Measurements from ENCODE around the gene CDKN2AIPNL. TPM values are rescaled to one million over a fixed set of nuclear protein-coding genes. Genes with fewer than 3 reads are reported as not detected.
"Not testable (repeated sequence)": the region's sequence is repeated elsewhere in the genome, so short reads cannot be mapped to it uniquely, and the experiment has no call there.

CDKN2AIPNL gene
- total RNA-seq, 1 experiment from 2014 or later, result 54.7 TPM

- DNase-seq (ENCODE audit: extremely low read depth, low read depth), result no peak
These were observed 27.6 kb upstream of the CDKN2AIPNL start for GRCh38 chr5:134439210-134439654.

GRCh38 chr5:134438721-134439123 lies 27.0 kb upstream of the CDKN2AIPNL start:
- DNase-seq (ENCODE audit: extremely low read depth, low read depth), result no peak

GRCh38 chr5:134437847-134438581 lies 26.3 kb upstream of the CDKN2AIPNL start:
- DNase-seq (ENCODE audit: extremely low read depth, low read depth), result no peak

GRCh38 chr5:134437340-134437846 lies 25.7 kb upstream of the CDKN2AIPNL start:
- DNase-seq (ENCODE audit: extremely low read depth, low read depth), result no peak

GRCh38 chr5:134436523-134437339 lies 25.1 kb upstream of the CDKN2AIPNL start:
- DNase-seq (ENCODE audit: extremely low read depth, low read depth), result no peak

GRCh38 chr5:134435560-134435959 lies 23.9 kb upstream of the CDKN2AIPNL start:
- DNase-seq (ENCODE audit: extremely low read depth, low read depth), result no peak

- no peak for DNase-seq (ENCODE audit: extremely low read depth, low read depth)
These were observed 21.1 kb upstream of the CDKN2AIPNL start for GRCh38 chr5:134432677-134433359.

- no peak for DNase-seq (ENCODE audit: extremely low read depth, low read depth)
These were observed 20.5 kb upstream of the CDKN2AIPNL start for GRCh38 chr5:134432174-134432573.

GRCh38 chr5:134430001-134430569 lies 18.4 kb upstream of the CDKN2AIPNL start:
- DNase-seq (ENCODE audit: extremely low read depth, low read depth), result no peak

GRCh38 chr5:134427540-134428041 lies 15.9 kb upstream of the CDKN2AIPNL start:
- DNase-seq (ENCODE audit: extremely low read depth, low read depth), result no peak

- DNase-seq (ENCODE audit: extremely low read depth, low read depth), result no peak
These were observed 14.7 kb upstream of the CDKN2AIPNL start for GRCh38 chr5:134426361-134426760.

GRCh38 chr5:134423376-134423775 lies 11.7 kb upstream of the CDKN2AIPNL start:
- no peak for DNase-seq (ENCODE audit: extremely low read depth, low read depth)

- DNase-seq (ENCODE audit: extremely low read depth, low read depth), result no peak
These were observed 11.2 kb upstream of the CDKN2AIPNL start for GRCh38 chr5:134422791-134423365.

- not testable (repeated sequence) for DNase-seq (ENCODE audit: extremely low read depth, low read depth)
These were observed 9.4 kb upstream of the CDKN2AIPNL start for GRCh38 chr5:134421038-134421437.

GRCh38 chr5:134420343-134420742 lies 8.7 kb upstream of the CDKN2AIPNL start:
- DNase-seq (ENCODE audit: extremely low read depth, low read depth), result no peak

GRCh38 chr5:134418958-134419357 lies 7.3 kb upstream of the CDKN2AIPNL start:
- no peak for DNase-seq (ENCODE audit: extremely low read depth, low read depth)

- no peak for DNase-seq (ENCODE audit: extremely low read depth, low read depth)
These were observed 6.0 kb upstream of the CDKN2AIPNL start for GRCh38 chr5:134417707-134418106.

GRCh38 chr5:134413046-134413445 lies 1.4 kb upstream of the CDKN2AIPNL start:
- DNase-seq (ENCODE audit: extremely low read depth, low read depth), result no peak

- DNase-seq (ENCODE audit: extremely low read depth, low read depth), result no peak
These were observed 494 bp downstream of the CDKN2AIPNL start for GRCh38 chr5:134411228-134411545.

GRCh38 chr5:134410822-134411221 lies 859 bp downstream of the CDKN2AIPNL start:
- DNase-seq (ENCODE audit: extremely low read depth, low read depth), result no peak
